Astrocyte (in vitro differentiated cells and primary cell): ENCODE results near the gene PRM2. TPM values are rescaled to one million over a fixed set of nuclear protein-coding genes. Genes with fewer than 3 reads are reported as not detected.

Source experiments
- DNase-seq: peaks from one replicate; pipeline ENCODE4 v3.0.0-alpha.2; 2010; ENCODE audit warnings: low read depth
- FAIRE-seq: peaks from 2 replicates; lab custom pipeline; 2011; peaks lifted over from hg19 to GRCh38; lab: Jason Lieb, UNC
- H2AFZ ChIP-seq: 2 replicates; pipeline ENCODE4 v1.6.0; 2012; ENCODE audit warnings: low read depth, low read length, inconsistent platforms
- H3K27ac ChIP-seq: 2 replicates; pipeline ENCODE4 v1.5.1; 2011; ENCODE audit warnings: low read depth, low read length, inconsistent platforms
- H3K27me3 ChIP-seq: 2 replicates; pipeline ENCODE4 v1.6.0; 2011; ENCODE audit warnings: low read length, inconsistent platforms; ENCODE audit not compliant: insufficient read depth
- H3K36me3 ChIP-seq: 2 replicates; pipeline ENCODE4 v1.5.1; 2011; ENCODE audit warnings: low read length, inconsistent platforms; ENCODE audit not compliant: insufficient read depth
- H3K4me1 ChIP-seq: 2 replicates; pipeline ENCODE4 v1.5.1; 2011; ENCODE audit warnings: low read length, inconsistent platforms; ENCODE audit not compliant: insufficient read depth
- H3K4me2 ChIP-seq: 2 replicates; pipeline ENCODE4 v1.6.0; 2012; ENCODE audit warnings: low read length, inconsistent platforms
- H3K4me3 ChIP-seq: 2 replicates; pipeline ENCODE4 v1.5.1; 2011; ENCODE audit warnings: low read depth, mild to moderate bottlenecking, low read length, inconsistent platforms; ENCODE audit not compliant: insufficient read depth
- H3K79me2 ChIP-seq: 2 replicates; pipeline ENCODE4 v1.6.0; 2012; ENCODE audit warnings: mild to moderate bottlenecking, low read length, inconsistent platforms; ENCODE audit not compliant: insufficient read depth
- H3K9ac ChIP-seq: 2 replicates; pipeline ENCODE4 v1.6.0; 2012; ENCODE audit warnings: mild to moderate bottlenecking, low read length, inconsistent platforms
- H3K9me3 ChIP-seq: 2 replicates; pipeline ENCODE4 v1.5.1; 2012; ENCODE audit warnings: low read depth, mild to moderate bottlenecking, low read length, inconsistent platforms; ENCODE audit not compliant: insufficient read depth
- H4K20me1 ChIP-seq: 2 replicates; pipeline ENCODE4 v1.6.0; 2012; ENCODE audit warnings: low read length, inconsistent platforms; ENCODE audit not compliant: insufficient read depth
- H3K27ac Mint-ChIP-seq: one replicate; pipeline ENCODE4 v1.8.0; 2021; ENCODE audit warnings: mild to moderate bottlenecking, mixed read lengths; ENCODE audit not compliant: unreplicated experiment
- H3K27me3 Mint-ChIP-seq: one replicate; pipeline ENCODE4 v1.8.0; 2021; ENCODE audit warnings: low read depth, mixed read lengths; ENCODE audit not compliant: unreplicated experiment
- H3K36me3 Mint-ChIP-seq: one replicate; pipeline ENCODE4 v1.8.0; 2021; ENCODE audit warnings: low read depth, mixed read lengths; ENCODE audit not compliant: unreplicated experiment
- H3K4me1 Mint-ChIP-seq: one replicate; pipeline ENCODE4 v1.8.0; 2021; ENCODE audit warnings: low read depth, mixed read lengths; ENCODE audit not compliant: unreplicated experiment
- H3K4me3 Mint-ChIP-seq: one replicate; pipeline ENCODE4 v1.8.0; 2021; ENCODE audit warnings: mild to moderate bottlenecking, moderate library complexity, mixed read lengths; ENCODE audit not compliant: unreplicated experiment
- H3K9me3 Mint-ChIP-seq: one replicate; pipeline ENCODE4 v1.8.0; 2021; ENCODE audit warnings: mild to moderate bottlenecking, mixed read lengths; ENCODE audit not compliant: unreplicated experiment
- EZH2 ChIP-seq: IDR thresholded peaks from 2 replicates; pipeline ENCODE4 v1.6.1; 2012; ENCODE audit warnings: mild to moderate bottlenecking, low read length, inconsistent platforms; ENCODE audit not compliant: insufficient read depth
- total RNA-seq: library from RNA; stranded (reverse); gene quantifications from 2 replicates; pipeline ENCODE4 v1.2.1, GENCODE V29; 2021
- TF ChIP-seq, protein P1 (sequence below): IDR thresholded peaks from 2 replicates; pipeline ENCODE4 v1.5.1; 2011; ENCODE audit warnings: low read depth, mild to moderate bottlenecking, inconsistent platforms, low read length, moderate library complexity; ENCODE audit not compliant: insufficient read depth

The PRM2 gene
- total RNA-seq, 1 donor from 2014 or later, result not detected

DNA sequence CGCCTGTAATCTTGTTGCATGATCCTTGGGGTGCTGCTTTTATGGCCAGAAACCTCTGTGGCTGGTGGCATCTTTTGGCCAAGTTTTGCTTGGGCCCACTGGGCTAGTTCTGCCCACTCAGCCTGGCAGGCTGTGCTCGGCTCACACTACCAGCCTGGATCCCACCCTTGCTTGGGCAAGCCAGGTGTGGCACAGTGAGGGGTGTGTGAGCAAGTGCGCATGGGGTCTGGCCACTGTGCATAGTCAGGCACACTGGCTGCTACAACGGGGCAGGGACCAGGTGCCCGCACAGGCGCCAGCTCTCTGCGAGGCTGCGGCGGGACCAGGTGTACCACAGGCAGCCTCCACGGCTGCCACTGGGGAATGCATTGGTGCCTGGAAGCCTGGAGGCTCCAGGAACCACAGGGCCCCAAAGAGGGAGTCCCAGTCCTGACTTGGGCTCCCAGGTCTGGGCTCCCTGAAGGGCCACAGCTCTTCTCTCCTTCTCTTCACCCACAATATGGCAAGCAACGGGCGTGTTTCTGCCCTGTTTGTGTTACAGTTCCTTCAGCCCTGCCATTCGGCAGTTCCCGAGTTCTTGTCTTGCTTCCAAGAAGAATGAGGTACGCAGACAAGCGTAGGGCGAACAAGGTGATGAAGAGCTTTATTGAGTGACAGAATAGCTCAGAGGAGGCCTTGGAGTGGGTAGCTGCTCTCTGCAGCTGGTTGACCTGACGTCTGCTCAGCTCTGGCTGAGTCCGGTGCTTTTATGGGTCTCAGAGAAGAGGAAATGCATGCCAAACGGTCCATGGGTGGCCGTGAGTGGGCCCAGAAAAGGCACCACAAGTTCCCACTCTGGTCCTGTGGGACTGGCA lies 31.6 kb upstream of the PRM2 start:
- Histone ChIP-seq H4K20me1 (no peaks in the 10 kb centered on the region), H3K27ac (no peak overlapping the region), H3K79me2 (no peaks in the 10 kb centered on the region), H3K9ac (no peak overlapping the region), H3K36me3 (no peaks in the 10 kb centered on the region), H3K4me2 (no peak overlapping the region), H3K27me3 (no peaks in the 10 kb centered on the region), H3K4me1 (peaks cover 16% of the 10 kb centered on the region), H3K4me3 (no peak overlapping the region), H2AFZ (no peak overlapping the region), H3K9me3 (no peaks in the 10 kb centered on the region)
- H3K4me3 Mint-ChIP-seq, result no peak overlapping the region
- H3K27me3 Mint-ChIP-seq, result no peaks in the 10 kb centered on the region
- H3K36me3 Mint-ChIP-seq, result no peaks in the 10 kb centered on the region
- peaks cover 18% of the 10 kb centered on the region for H3K4me1 Mint-ChIP-seq
- H3K27ac Mint-ChIP-seq, result no peak overlapping the region
- H3K9me3 Mint-ChIP-seq, result no peaks in the 10 kb centered on the region
- no peak for TF ChIP-seq EZH2
- TF ChIP-seq, protein P1, sequence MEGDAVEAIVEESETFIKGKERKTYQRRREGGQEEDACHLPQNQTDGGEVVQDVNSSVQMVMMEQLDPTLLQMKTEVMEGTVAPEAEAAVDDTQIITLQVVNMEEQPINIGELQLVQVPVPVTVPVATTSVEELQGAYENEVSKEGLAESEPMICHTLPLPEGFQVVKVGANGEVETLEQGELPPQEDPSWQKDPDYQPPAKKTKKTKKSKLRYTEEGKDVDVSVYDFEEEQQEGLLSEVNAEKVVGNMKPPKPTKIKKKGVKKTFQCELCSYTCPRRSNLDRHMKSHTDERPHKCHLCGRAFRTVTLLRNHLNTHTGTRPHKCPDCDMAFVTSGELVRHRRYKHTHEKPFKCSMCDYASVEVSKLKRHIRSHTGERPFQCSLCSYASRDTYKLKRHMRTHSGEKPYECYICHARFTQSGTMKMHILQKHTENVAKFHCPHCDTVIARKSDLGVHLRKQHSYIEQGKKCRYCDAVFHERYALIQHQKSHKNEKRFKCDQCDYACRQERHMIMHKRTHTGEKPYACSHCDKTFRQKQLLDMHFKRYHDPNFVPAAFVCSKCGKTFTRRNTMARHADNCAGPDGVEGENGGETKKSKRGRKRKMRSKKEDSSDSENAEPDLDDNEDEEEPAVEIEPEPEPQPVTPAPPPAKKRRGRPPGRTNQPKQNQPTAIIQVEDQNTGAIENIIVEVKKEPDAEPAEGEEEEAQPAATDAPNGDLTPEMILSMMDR, result no peak
- DNase-seq, result no peak
- no peak for FAIRE-seq

DNA sequence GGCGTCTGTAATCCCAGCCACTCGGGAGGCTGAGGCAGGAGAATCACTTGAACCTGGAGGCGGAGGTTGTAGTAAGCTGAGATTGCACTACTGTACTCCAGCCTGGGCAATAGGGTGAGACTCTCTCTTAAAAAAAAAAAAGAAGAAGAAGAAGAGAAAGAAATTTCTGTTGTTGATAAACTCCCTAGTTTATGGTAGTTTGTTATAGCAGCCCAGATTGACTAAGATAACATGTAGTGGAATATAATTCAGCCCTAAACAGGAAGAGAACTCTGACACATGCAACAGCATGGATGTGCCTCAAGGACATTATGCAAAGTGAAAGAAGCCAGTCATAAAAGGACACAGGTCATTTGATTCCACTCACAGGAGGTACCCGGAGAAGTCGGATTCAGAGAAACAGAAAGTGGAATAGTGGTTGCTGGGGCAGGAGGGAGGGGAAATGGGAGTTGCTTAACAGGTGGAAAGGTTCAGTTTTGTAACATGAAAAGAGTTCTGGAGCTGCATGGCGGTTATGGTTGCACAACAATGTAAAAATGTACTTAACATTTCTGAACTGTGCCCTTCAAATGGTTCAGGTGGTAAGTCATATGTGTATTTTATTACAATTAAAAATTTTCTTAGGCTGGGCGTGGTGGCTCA lies 30.8 kb upstream of the PRM2 start:
- no peaks in the 10 kb centered on the region for H3K9me3 ChIP-seq
- H4K20me1 ChIP-seq, result no peaks in the 10 kb centered on the region
- Mint-ChIP-seq H3K4me1 (peaks cover 16% of the 10 kb centered on the region), H3K27me3 (no peaks in the 10 kb centered on the region), H3K4me3 (no peak overlapping the region), H3K9me3 (no peaks in the 10 kb centered on the region), H3K27ac (no peak overlapping the region), H3K36me3 (no peaks in the 10 kb centered on the region)
- no peak overlapping the region for H3K27ac ChIP-seq
- TF ChIP-seq EZH2, result no peak
- TF ChIP-seq, protein P1, result no peak
- H3K9ac ChIP-seq, result no peak overlapping the region
- H3K27me3 ChIP-seq, result no peaks in the 10 kb centered on the region
- DNase-seq (no peak), FAIRE-seq (no peak)
- no peak overlapping the region for H3K4me2 ChIP-seq
- peaks cover 8% of the 10 kb centered on the region for H3K4me1 ChIP-seq
- H3K79me2 ChIP-seq, result no peaks in the 10 kb centered on the region
- no peaks in the 10 kb centered on the region for H3K36me3 ChIP-seq
- H3K4me3 ChIP-seq, result no peak overlapping the region
- H2AFZ ChIP-seq, result no peak overlapping the region

- Histone ChIP-seq H3K27me3 (no peaks in the 10 kb centered on the region), H3K4me1 (peaks cover 4% of the 10 kb centered on the region), H3K9ac (no peak overlapping the region), H3K4me3 (no peak overlapping the region), H3K27ac (no peak overlapping the region), H3K9me3 (no peaks in the 10 kb centered on the region), H4K20me1 (no peaks in the 10 kb centered on the region), H3K79me2 (no peaks in the 10 kb centered on the region), H3K4me2 (no peak overlapping the region), H2AFZ (no peak overlapping the region), H3K36me3 (no peaks in the 10 kb centered on the region)
- H3K27ac Mint-ChIP-seq, result no peak overlapping the region
- no peaks in the 10 kb centered on the region for H3K27me3 Mint-ChIP-seq
- H3K9me3 Mint-ChIP-seq, result no peaks in the 10 kb centered on the region
- no peak for DNase-seq
- no peak overlapping the region for H3K4me3 Mint-ChIP-seq
- TF ChIP-seq, protein P1, result no peak
- TF ChIP-seq EZH2, result no peak
- FAIRE-seq, result no peak
- H3K4me1 Mint-ChIP-seq, result peaks cover 21% of the 10 kb centered on the region
- no peaks in the 10 kb centered on the region for H3K36me3 Mint-ChIP-seq
Observed at GRCh38 chr16:11306381-11306780, 30.1 kb upstream of the PRM2 start.
